CD14-positive monocyte (primary cell): ENCODE measurements around the gene TNN. TPM values are rescaled to one million over a fixed set of nuclear protein-coding genes. Genes with fewer than 3 reads are reported as not detected.

Experiments
- DNase-seq, 3 donors: peaks; one replicate each; pipeline ENCODE4 v3.0.0-alpha.2; 2011 to 2022
- H2AFZ ChIP-seq: 2 replicates; pipeline ENCODE4 v1.6.0; 2012; ENCODE audit warnings: mild to moderate bottlenecking, low read depth, low read length, inconsistent platforms; ENCODE audit not compliant: insufficient read depth, poor library complexity, severe bottlenecking
- H3K27ac ChIP-seq, 2 donors: 1 replicate in 1 of 2; 2 replicates in 1 of 2; pipeline ENCODE4 v1.5.1; 2012 to 2013; ENCODE audit warnings: low read length in 2 of 2, control low read depth in 1 of 2, inconsistent platforms in 1 of 2, low read depth in 1 of 2, mild to moderate bottlenecking in 1 of 2
- H3K27me3 ChIP-seq, 2 donors: one replicate each; pipeline versions ENCODE4 v1.6.0 to v1.6.1; 2011 to 2013; ENCODE audit warnings: low read length in 2 of 2; ENCODE audit not compliant: control insufficient read depth in 2 of 2, insufficient read depth in 2 of 2
- H3K36me3 ChIP-seq, 2 donors: replicated peaks in 1 of 2; 1 replicate in 1 of 2; 2 replicates in 1 of 2; pipeline versions ENCODE4 v1.5.1 to v1.6.1; 2012 to 2013; ENCODE audit warnings: low read length in 2 of 2, control low read depth in 1 of 2, inconsistent platforms in 1 of 2, mild to moderate bottlenecking in 1 of 2; ENCODE audit not compliant: insufficient read depth in 2 of 2, control insufficient read depth in 1 of 2
- H3K4me1 ChIP-seq, 2 donors: 1 replicate in 1 of 2; 2 replicates in 1 of 2; pipeline versions ENCODE4 v1.5.1 to v1.6.1; 2012 to 2013; ENCODE audit warnings: low read length in 2 of 2, control low read depth in 1 of 2, inconsistent platforms in 1 of 2, mild to moderate bottlenecking in 1 of 2, moderate library complexity in 1 of 2; ENCODE audit not compliant: insufficient read depth in 2 of 2, control insufficient read depth in 1 of 2
- H3K4me2 ChIP-seq: replicated peaks from 2 replicates; pipeline ENCODE3; 2012; ENCODE audit warnings: low read length, moderate library complexity, mild to moderate bottlenecking; ENCODE audit not compliant: poor library complexity, severe bottlenecking; ENCODE audit errors: extremely low read depth
- H3K4me3 ChIP-seq, 3 experiments: fragments of 200-600 bp in 1 of 3; sonication (generic) in 1 of 3; replicated peaks in 1 of 3; 1 replicate in 2 of 3; 2 replicates in 1 of 3; pipeline ENCODE4 v1.5.1; 2011 to 2013; ENCODE audit warnings: low read length in 3 of 3, mild to moderate bottlenecking in 3 of 3, control low read depth in 2 of 3, low read depth in 2 of 3, inconsistent platforms in 1 of 3, moderate library complexity in 1 of 3
- H3K79me2 ChIP-seq: 2 replicates; pipeline ENCODE4 v1.6.0; 2012; ENCODE audit warnings: mild to moderate bottlenecking, control low read depth, inconsistent platforms, low read length, moderate library complexity; ENCODE audit not compliant: insufficient read depth
- H3K9ac ChIP-seq: 2 replicates; pipeline ENCODE4 v1.6.0; 2017; ENCODE audit warnings: low read length, mild to moderate bottlenecking; ENCODE audit not compliant: insufficient read depth, poor library complexity, severe bottlenecking
- H3K9me3 ChIP-seq, 2 donors: replicated peaks in 1 of 2; 1 replicate in 1 of 2; 2 replicates in 1 of 2; pipeline versions ENCODE4 v1.5.1 to v1.6.1; 2012 to 2013; ENCODE audit warnings: low read length in 2 of 2, control low read depth in 1 of 2; ENCODE audit not compliant: control insufficient read depth in 1 of 2, insufficient read depth in 1 of 2
- H4K20me1 ChIP-seq: 2 replicates; pipeline ENCODE4 v1.6.0; 2012; ENCODE audit warnings: mild to moderate bottlenecking, low read length, control low read depth, moderate library complexity; ENCODE audit not compliant: insufficient read depth
- H3K27ac Mint-ChIP-seq, 7 donors: one replicate each; pipeline ENCODE4 v1.8.0; 2020; ENCODE audit warnings: mild to moderate bottlenecking in 7 of 7, mixed read lengths in 7 of 7, moderate library complexity in 6 of 7, inconsistent platforms in 2 of 7
- H3K27me3 Mint-ChIP-seq, 3 donors: one replicate each; pipeline ENCODE4 v1.8.0; 2021 to 2022; ENCODE audit warnings: low read depth in 3 of 3, mild to moderate bottlenecking in 3 of 3, mixed read lengths in 3 of 3, moderate library complexity in 3 of 3, inconsistent platforms in 1 of 3
- H3K36me3 Mint-ChIP-seq, 2 donors: one replicate each; pipeline ENCODE4 v1.8.0; 2020; ENCODE audit warnings: mixed read lengths in 2 of 2, inconsistent platforms in 1 of 2, mild to moderate bottlenecking in 1 of 2
- H3K4me1 Mint-ChIP-seq: one replicate; pipeline ENCODE4 v1.8.0; 2020; ENCODE audit warnings: mild to moderate bottlenecking, mixed read lengths
- H3K4me3 Mint-ChIP-seq, 2 donors: one replicate each; pipeline ENCODE4 v1.8.0; 2020; ENCODE audit warnings: mild to moderate bottlenecking in 2 of 2, mixed read lengths in 2 of 2, moderate library complexity in 1 of 2
- H3K9me3 Mint-ChIP-seq, 7 donors: one replicate each; pipeline ENCODE4 v1.8.0; 2020 to 2022; ENCODE audit warnings: mixed read lengths in 7 of 7, mild to moderate bottlenecking in 6 of 7, moderate library complexity in 6 of 7, inconsistent platforms in 2 of 7
- WGBS: methylation state at CpG from one replicate; pipeline ENCODE4 v1.1.5; 2013; ENCODE audit warnings: missing lambda C conversion rate; ENCODE audit not compliant: insufficient coverage; 5-methylcytosine and 5-hydroxymethylcytosine counted together
- intact Hi-C, 2 donors: fragments of 100-400 bp; cut with micrococcal nuclease; formaldehyde crosslinking; loops; one replicate each; pipeline versions ENCODE4 v1.15.0 to v1.15.1; 2023
- polyA plus RNA-seq, 3 donors: library from polyadenylated mRNA; depleted of rRNA in 1 of 3; unstranded in 2 of 3; stranded (reverse) in 1 of 3; fragments of 300-500 nt in 2 of 3; fragments of >200 nt in 1 of 3; fragmentation: Illumina TruSeq in 2 of 3; gene quantifications; 1 replicate in 2 of 3; 2 replicates in 1 of 3; pipeline ENCODE4 v1.2.3, GENCODE V29; 2012 to 2021
- TF ChIP-seq, protein P1 (sequence below): fragments of 200-600 bp; IDR thresholded peaks from one replicate; pipeline ENCODE4 v1.8.0; 2022; ENCODE audit warnings: antibody characterized with exemption, mild to moderate bottlenecking

Gene TNN
- polyA plus RNA-seq, 3 donors: not detected

DNA sequence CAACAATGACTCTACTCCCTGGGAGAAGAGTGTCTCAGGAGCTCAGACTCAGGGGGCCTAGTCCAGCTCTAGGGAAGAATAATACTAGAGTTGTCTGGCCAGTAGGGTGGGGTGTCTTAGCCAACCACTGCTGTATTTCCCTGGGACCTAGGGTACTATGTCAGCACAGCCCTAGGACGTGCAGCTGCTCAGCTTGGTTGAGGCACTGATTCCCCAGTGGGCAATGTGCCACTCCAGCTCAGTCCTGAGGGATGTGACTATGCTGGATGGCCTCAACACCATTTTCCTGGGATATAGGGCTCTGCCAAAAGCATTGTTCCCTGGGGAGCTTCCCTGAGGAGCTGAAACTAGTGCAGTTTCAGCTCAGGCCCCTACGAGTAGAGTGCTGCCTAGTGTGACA lies 47.4 kb downstream of the TNN start:
- H3K36me3 Mint-ChIP-seq: no peaks in the 10 kb centered on the region
- Histone ChIP-seq H3K36me3 (no peaks in the 10 kb centered on the region), H2AFZ (no peak overlapping the region), H3K27me3 (no peaks in the 10 kb centered on the region), H3K79me2 (no peaks in the 10 kb centered on the region), H3K9me3 (peaks cover 4 to 6% of the 10 kb centered on the region in 2 donors), H3K4me1 (no peaks in the 10 kb centered on the region), H3K4me2 (no peak overlapping the region), H4K20me1 (no peaks in the 10 kb centered on the region), H3K27ac (no peak overlapping the region), H3K9ac (no peak overlapping the region), H3K4me3 (no peak overlapping the region)
- H3K27me3 Mint-ChIP-seq: peaks cover 0 to 5% (median 3%) of the 10 kb centered on the region in 3 donors
- intact Hi-C loops: no loop called here
- no peak overlapping the region for H3K27ac Mint-ChIP-seq
- H3K9me3 Mint-ChIP-seq: peaks cover 15 to 21% (median 18%) of the 10 kb centered on the region in 7 donors
- H3K4me1 Mint-ChIP-seq: no peaks in the 10 kb centered on the region
- no peak for DNase-seq
- TF ChIP-seq, protein P1, sequence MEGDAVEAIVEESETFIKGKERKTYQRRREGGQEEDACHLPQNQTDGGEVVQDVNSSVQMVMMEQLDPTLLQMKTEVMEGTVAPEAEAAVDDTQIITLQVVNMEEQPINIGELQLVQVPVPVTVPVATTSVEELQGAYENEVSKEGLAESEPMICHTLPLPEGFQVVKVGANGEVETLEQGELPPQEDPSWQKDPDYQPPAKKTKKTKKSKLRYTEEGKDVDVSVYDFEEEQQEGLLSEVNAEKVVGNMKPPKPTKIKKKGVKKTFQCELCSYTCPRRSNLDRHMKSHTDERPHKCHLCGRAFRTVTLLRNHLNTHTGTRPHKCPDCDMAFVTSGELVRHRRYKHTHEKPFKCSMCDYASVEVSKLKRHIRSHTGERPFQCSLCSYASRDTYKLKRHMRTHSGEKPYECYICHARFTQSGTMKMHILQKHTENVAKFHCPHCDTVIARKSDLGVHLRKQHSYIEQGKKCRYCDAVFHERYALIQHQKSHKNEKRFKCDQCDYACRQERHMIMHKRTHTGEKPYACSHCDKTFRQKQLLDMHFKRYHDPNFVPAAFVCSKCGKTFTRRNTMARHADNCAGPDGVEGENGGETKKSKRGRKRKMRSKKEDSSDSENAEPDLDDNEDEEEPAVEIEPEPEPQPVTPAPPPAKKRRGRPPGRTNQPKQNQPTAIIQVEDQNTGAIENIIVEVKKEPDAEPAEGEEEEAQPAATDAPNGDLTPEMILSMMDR: no peak
- no peak overlapping the region for H3K4me3 Mint-ChIP-seq
- WGBS: 84% methylated on average over 2 of the region's 2 CpGs

DNA sequence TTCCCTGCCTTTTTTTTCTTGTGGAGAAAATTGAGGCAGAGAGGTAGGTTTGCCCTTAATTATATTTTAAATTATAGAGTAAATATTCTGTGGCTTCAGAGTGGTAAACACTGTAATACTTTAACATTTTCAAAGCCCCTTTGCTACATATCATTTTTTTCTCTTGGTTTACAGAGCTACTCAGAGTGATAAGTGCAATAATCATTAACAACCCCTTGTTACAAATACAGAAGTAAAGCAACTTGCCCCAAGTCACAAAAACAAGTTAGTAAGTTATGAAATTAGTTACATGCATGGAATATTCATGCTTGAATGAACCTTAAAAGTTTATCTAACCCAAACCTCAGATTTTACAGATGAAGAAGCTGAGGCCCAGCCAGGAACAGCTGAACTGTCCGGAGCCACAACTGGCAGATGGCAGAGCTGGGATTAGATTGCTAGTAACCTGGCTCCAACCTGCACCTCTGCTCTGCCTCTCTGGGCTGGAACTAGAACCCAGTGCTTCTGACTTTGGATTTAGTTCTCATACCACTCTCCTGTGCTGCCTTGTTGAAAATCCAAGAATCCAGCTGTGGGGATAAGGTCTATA lies 48.7 kb downstream of the TNN start:
- Histone ChIP-seq H3K9me3 (peaks cover 4 to 6% of the 10 kb centered on the region in 2 donors), H3K27ac (no peak overlapping the region), H3K4me1 (no peaks in the 10 kb centered on the region), H2AFZ (no peak overlapping the region), H3K79me2 (no peaks in the 10 kb centered on the region), H3K36me3 (no peaks in the 10 kb centered on the region), H3K4me3 (no peak overlapping the region), H4K20me1 (no peaks in the 10 kb centered on the region), H3K9ac (no peak overlapping the region), H3K27me3 (no peaks in the 10 kb centered on the region), H3K4me2 (no peak overlapping the region)
- Mint-ChIP-seq H3K4me1 (no peaks in the 10 kb centered on the region), H3K27ac (peak overlapping the region in 1 of 7 donors; percentile 16), H3K27me3 (peaks cover 0 to 5% (median 3%) of the 10 kb centered on the region in 3 donors), H3K4me3 (no peak overlapping the region), H3K9me3 (peaks cover 12 to 21% (median 18%) of the 10 kb centered on the region in 7 donors), H3K36me3 (no peaks in the 10 kb centered on the region)
- DNase-seq: no peak
- intact Hi-C loops: no loop called here
- WGBS: 100% methylated on average over 1 of the region's 1 CpG
- TF ChIP-seq, protein P1: no peak
